ENCODE data around the gene CLDN10. TPM values are rescaled to one million over a fixed set of nuclear protein-coding genes. Genes with fewer than 3 reads are reported as not detected.

CLDN10 gene
- total RNA-seq, 1 donor from 2014 or later, result not detected

- Mint-ChIP-seq H3K9me3 (no peaks in the 10 kb centered on the region), H3K4me1 (ENCODE audit: low read depth) (no peaks in the 10 kb centered on the region), H3K36me3 (ENCODE audit: low read depth) (no peaks in the 10 kb centered on the region), H3K27me3 (ENCODE audit: low read depth) (peaks cover 5% of the 10 kb centered on the region), H3K4me3 (ENCODE audit: low read depth) (no peak overlapping the region), H3K27ac (no peak overlapping the region)
- intact Hi-C loops (cut with micrococcal nuclease), result no loop called here
- no peak for DNase-seq (ENCODE audit: low spot score)
Measured at GRCh38 chr13:95523598-95523997, 28.9 kb upstream of the CLDN10 start.

DNA sequence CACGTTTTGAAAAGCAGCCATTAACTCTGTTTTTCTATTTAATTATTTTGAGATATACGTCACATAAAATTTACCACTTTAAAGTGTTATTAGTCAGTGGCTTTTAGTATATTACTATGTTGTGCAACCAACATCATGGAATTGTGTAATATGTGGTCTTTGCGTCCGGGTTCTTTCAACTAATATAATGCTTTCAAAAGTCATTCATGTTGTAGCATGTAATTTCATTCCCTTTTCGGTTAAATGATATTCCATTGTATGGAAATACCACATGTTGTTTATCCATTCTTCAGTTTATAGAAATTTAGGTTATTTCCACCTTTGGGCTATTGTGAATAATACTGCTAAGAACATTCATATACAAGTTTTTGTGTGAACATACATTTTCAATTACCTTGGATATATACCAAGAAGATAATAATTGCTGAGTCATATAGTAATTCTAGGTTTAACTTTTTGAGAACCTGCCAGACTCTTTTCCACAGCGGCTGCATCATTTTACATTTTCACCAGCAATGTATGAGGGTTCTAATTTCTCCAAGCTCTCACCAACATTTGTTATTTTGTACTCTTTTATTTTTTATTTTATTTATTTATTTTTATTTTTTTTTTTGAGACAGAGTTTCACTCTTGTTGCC, 28.1 kb upstream of the CLDN10 start:
- Mint-ChIP-seq H3K4me1 (ENCODE audit: low read depth) (no peaks in the 10 kb centered on the region), H3K9me3 (no peaks in the 10 kb centered on the region), H3K27me3 (ENCODE audit: low read depth) (peaks cover 5% of the 10 kb centered on the region), H3K27ac (no peak overlapping the region), H3K4me3 (ENCODE audit: low read depth) (no peak overlapping the region), H3K36me3 (ENCODE audit: low read depth) (no peaks in the 10 kb centered on the region)
- DNase-seq (ENCODE audit: low spot score), result no peak
- intact Hi-C loops (cut with micrococcal nuclease), result no loop called here

DNA sequence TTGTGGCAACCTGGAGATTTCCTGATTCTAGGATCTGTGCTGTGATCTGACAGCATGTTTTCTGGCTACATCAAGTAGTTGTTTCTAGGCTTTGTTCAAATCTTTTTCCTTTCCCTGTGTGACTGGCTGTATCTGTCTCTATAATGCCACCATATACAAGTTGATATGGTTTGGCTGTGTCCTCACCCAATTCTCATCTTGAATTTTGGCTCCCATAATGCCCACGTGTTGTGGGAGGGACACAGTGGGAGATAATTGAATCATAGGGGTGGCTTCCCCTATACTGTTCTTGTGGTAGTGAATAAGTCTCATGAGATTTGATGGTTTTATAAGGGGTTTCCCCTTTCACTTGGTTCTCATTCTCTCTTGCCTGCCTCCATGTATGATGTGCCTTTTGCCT, 24.6 kb upstream of the CLDN10 start:
- Mint-ChIP-seq H3K27ac (no peak overlapping the region), H3K4me1 (ENCODE audit: low read depth) (no peaks in the 10 kb centered on the region), H3K4me3 (ENCODE audit: low read depth) (no peak overlapping the region), H3K9me3 (no peaks in the 10 kb centered on the region), H3K27me3 (ENCODE audit: low read depth) (peaks cover 2% of the 10 kb centered on the region), H3K36me3 (ENCODE audit: low read depth) (no peaks in the 10 kb centered on the region)
- intact Hi-C loops (cut with micrococcal nuclease), result no loop called here
- DNase-seq (ENCODE audit: low spot score), result no peak

GRCh38 chr13:95530178-95530577, 22.3 kb upstream of the CLDN10 start:
- no peak overlapping the region for H3K4me3 Mint-ChIP-seq (ENCODE audit: low read depth)
- peaks cover 4% of the 10 kb centered on the region for H3K4me1 Mint-ChIP-seq (ENCODE audit: low read depth)
- H3K27ac Mint-ChIP-seq, result no peak overlapping the region
- H3K27me3 Mint-ChIP-seq (ENCODE audit: low read depth), result peaks cover 2% of the 10 kb centered on the region
- intact Hi-C loops (cut with micrococcal nuclease), result loop anchor here (10.0 kb wide), 1 partner anchor 135 kb away; no protein-coding TSS in a partner anchor
- H3K9me3 Mint-ChIP-seq, result no peaks in the 10 kb centered on the region
- DNase-seq (ENCODE audit: low spot score), result no peak
- no peaks in the 10 kb centered on the region for H3K36me3 Mint-ChIP-seq (ENCODE audit: low read depth)

DNA sequence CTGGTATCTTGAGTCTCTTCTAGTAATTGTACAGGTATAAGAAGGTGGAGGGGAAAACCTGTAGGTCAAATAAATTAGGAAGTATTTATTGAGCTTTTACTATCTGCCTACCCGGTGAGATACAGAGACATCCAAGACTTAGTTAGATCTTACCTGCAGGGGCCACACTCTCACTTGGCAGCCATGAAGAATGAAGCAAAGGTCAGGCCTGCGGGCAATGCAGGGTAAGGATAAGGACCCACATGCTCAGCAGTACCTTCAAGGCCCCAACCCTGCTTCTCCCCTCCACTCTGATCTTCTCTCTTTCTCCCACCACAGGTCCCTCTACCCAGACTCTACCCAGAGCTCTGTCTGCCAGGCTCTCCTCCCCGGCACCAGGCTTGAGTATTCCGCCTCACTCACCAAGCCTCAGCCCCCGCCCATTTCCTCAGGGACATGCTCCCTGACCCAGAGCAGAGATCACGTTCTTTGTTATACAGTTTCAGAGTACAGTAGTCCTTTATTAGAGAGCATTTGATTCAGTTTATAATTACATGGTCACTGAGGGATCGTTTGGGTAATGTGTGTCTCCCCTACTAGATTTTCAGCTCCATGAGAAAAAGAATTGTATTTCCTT, 18.9 kb upstream of the CLDN10 start:
- intact Hi-C loops (cut with micrococcal nuclease), result loop anchor here (10.0 kb wide), 1 partner anchor 131 kb away; no protein-coding TSS in a partner anchor
- DNase-seq (ENCODE audit: low spot score), result no peak
- H3K4me1 Mint-ChIP-seq (ENCODE audit: low read depth), result peaks cover 8% of the 10 kb centered on the region
- H3K27ac Mint-ChIP-seq, result no peak overlapping the region
- no peaks in the 10 kb centered on the region for H3K9me3 Mint-ChIP-seq
- H3K27me3 Mint-ChIP-seq (ENCODE audit: low read depth), result peaks cover 6% of the 10 kb centered on the region
- no peaks in the 10 kb centered on the region for H3K36me3 Mint-ChIP-seq (ENCODE audit: low read depth)
- H3K4me3 Mint-ChIP-seq (ENCODE audit: low read depth), result no peak overlapping the region

GRCh38 chr13:95535243-95535642, 17.3 kb upstream of the CLDN10 start:
- peaks cover 6% of the 10 kb centered on the region for H3K27me3 Mint-ChIP-seq (ENCODE audit: low read depth)
- H3K36me3 Mint-ChIP-seq (ENCODE audit: low read depth), result no peaks in the 10 kb centered on the region
- H3K4me3 Mint-ChIP-seq (ENCODE audit: low read depth), result no peak overlapping the region
- no peak for DNase-seq (ENCODE audit: low spot score)
- intact Hi-C loops (cut with micrococcal nuclease), result loop anchor here (10.0 kb wide), 1 partner anchor 130 kb away; no protein-coding TSS in a partner anchor
- peaks cover 8% of the 10 kb centered on the region for H3K4me1 Mint-ChIP-seq (ENCODE audit: low read depth)
- no peak overlapping the region for H3K27ac Mint-ChIP-seq
- no peaks in the 10 kb centered on the region for H3K9me3 Mint-ChIP-seq

- Mint-ChIP-seq H3K4me1 (ENCODE audit: low read depth) (peaks cover 8% of the 10 kb centered on the region), H3K27me3 (ENCODE audit: low read depth) (peaks cover 10% of the 10 kb centered on the region), H3K36me3 (ENCODE audit: low read depth) (no peaks in the 10 kb centered on the region), H3K4me3 (ENCODE audit: low read depth) (no peak overlapping the region), H3K27ac (no peak overlapping the region), H3K9me3 (no peaks in the 10 kb centered on the region)
- no peak for DNase-seq (ENCODE audit: low spot score)
- intact Hi-C loops (cut with micrococcal nuclease), result loop anchor here (1.0 to 10.0 kb wide), 2 partner anchors 128 to 298 kb away; no protein-coding TSS in a partner anchor
Measured at GRCh38 chr13:95536632-95537241, 15.8 kb upstream of the CLDN10 start.

- Mint-ChIP-seq H3K4me1 (ENCODE audit: low read depth) (no peaks in the 10 kb centered on the region), H3K9me3 (no peaks in the 10 kb centered on the region), H3K27me3 (ENCODE audit: low read depth) (peaks cover 10% of the 10 kb centered on the region), H3K4me3 (ENCODE audit: low read depth) (no peak overlapping the region), H3K36me3 (ENCODE audit: low read depth) (no peaks in the 10 kb centered on the region), H3K27ac (no peak overlapping the region)
- intact Hi-C loops (cut with micrococcal nuclease), result no loop called here
- no peak for DNase-seq (ENCODE audit: low spot score)
Measured at GRCh38 chr13:95540888-95541287, 11.6 kb upstream of the CLDN10 start.

- no peak for DNase-seq (ENCODE audit: low spot score)
- no peak overlapping the region for H3K4me3 Mint-ChIP-seq (ENCODE audit: low read depth)
- H3K27ac Mint-ChIP-seq, result no peak overlapping the region
- no peaks in the 10 kb centered on the region for H3K9me3 Mint-ChIP-seq
- intact Hi-C loops (cut with micrococcal nuclease), result no loop called here
- no peaks in the 10 kb centered on the region for H3K4me1 Mint-ChIP-seq (ENCODE audit: low read depth)
- no peaks in the 10 kb centered on the region for H3K36me3 Mint-ChIP-seq (ENCODE audit: low read depth)
- H3K27me3 Mint-ChIP-seq (ENCODE audit: low read depth), result peaks cover 10% of the 10 kb centered on the region
Measured at GRCh38 chr13:95541308-95541707, 11.2 kb upstream of the CLDN10 start.

DNA sequence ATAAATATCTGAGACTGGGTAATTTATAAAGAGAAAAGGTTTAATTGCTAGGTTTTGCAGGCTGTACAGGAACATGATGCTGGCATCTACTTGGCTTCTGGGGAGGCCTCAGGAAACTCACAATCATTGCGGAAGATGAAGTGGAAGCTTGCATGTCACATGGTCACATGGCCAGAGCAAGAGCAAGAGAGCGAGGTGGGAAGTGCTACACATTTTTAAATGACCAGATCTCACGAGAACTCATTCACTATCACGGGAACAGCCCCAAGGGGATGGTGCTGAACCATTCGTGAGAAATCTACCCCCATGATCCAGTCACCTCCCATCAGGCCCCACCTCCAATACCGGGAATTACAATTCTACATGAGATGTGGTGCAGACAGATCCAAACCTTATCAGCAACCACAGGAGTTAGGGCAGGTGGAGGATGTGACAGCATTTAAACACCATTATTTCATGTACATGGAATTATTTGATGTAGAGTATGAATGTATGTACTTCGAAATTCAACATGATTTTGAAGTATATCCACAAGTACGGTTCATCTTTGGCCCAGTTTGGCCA, 10.5 kb upstream of the CLDN10 start:
- no peaks in the 10 kb centered on the region for H3K36me3 Mint-ChIP-seq (ENCODE audit: low read depth)
- peaks cover 10% of the 10 kb centered on the region for H3K27me3 Mint-ChIP-seq (ENCODE audit: low read depth)
- H3K27ac Mint-ChIP-seq, result no peak overlapping the region
- no peak overlapping the region for H3K4me3 Mint-ChIP-seq (ENCODE audit: low read depth)
- no peaks in the 10 kb centered on the region for H3K4me1 Mint-ChIP-seq (ENCODE audit: low read depth)
- intact Hi-C loops (cut with micrococcal nuclease), result no loop called here
- no peaks in the 10 kb centered on the region for H3K9me3 Mint-ChIP-seq
- no peak for DNase-seq (ENCODE audit: low spot score)

- no peak for DNase-seq (ENCODE audit: low spot score)
- no peak overlapping the region for H3K4me3 Mint-ChIP-seq (ENCODE audit: low read depth)
- peaks cover 17% of the 10 kb centered on the region for H3K27me3 Mint-ChIP-seq (ENCODE audit: low read depth)
- intact Hi-C loops (cut with micrococcal nuclease), result no loop called here
- no peaks in the 10 kb centered on the region for H3K9me3 Mint-ChIP-seq
- no peaks in the 10 kb centered on the region for H3K36me3 Mint-ChIP-seq (ENCODE audit: low read depth)
- H3K4me1 Mint-ChIP-seq (ENCODE audit: low read depth), result no peaks in the 10 kb centered on the region
- no peak overlapping the region for H3K27ac Mint-ChIP-seq
Measured at GRCh38 chr13:95544293-95544692, 8.2 kb upstream of the CLDN10 start.

DNA sequence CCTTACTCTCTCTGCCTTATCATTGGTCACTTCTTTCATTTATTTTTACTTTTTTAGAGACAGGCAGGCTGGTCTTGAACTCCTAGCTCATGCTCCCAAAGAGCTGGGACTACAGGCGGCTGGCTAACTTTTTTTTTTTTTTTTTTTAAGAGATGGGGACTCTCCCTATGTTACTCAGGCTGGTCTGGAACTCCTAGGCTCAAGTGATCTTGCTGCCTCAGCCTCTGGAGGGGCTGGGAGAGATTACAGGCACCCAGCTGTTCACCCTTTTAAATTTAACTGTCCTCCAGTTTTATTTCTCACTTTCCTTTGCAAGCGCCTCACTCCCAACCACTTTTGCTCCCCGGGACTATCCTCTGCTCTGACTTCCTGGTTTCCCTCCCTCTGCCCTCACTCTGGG, 5.6 kb upstream of the CLDN10 start:
- no peak overlapping the region for H3K27ac Mint-ChIP-seq
- no peaks in the 10 kb centered on the region for H3K4me1 Mint-ChIP-seq (ENCODE audit: low read depth)
- H3K4me3 Mint-ChIP-seq (ENCODE audit: low read depth), result no peak overlapping the region
- no peaks in the 10 kb centered on the region for H3K36me3 Mint-ChIP-seq (ENCODE audit: low read depth)
- no peak for DNase-seq (ENCODE audit: low spot score)
- intact Hi-C loops (cut with micrococcal nuclease), result no loop called here
- H3K27me3 Mint-ChIP-seq (ENCODE audit: low read depth), result peaks cover 32% of the 10 kb centered on the region
- H3K9me3 Mint-ChIP-seq, result no peaks in the 10 kb centered on the region
